ENCODE measurements around the gene TMEM100. TPM values are rescaled to one million over a fixed set of nuclear protein-coding genes. Genes with fewer than 3 reads are reported as not detected.
A peak's percentile ranks its signal among the peaks of the same experiment; 100 is the strongest.

Gene TMEM100
- total and polyA plus RNA-seq, 2 donors (not counting 3 experiments of a cell fraction or from before 2014, with no cell fraction given): not detected

- FAIRE-seq: no peak
- H3K27ac ChIP-seq (ENCODE audit: insufficient read depth, low read depth, low read length): no peak overlapping the region
- H3K9ac ChIP-seq (replicated peaks; ENCODE audit: extremely low read depth, insufficient read depth, low read length): no peak overlapping the region
- intact Hi-C loops (cut with micrococcal nuclease): no loop called here
- no peaks in the 10 kb centered on the region for H3K27me3 ChIP-seq (ENCODE audit: control insufficient read depth in 2 of 2, insufficient read depth in 2 of 2, low read length in 2 of 2)
- H3K9me3 ChIP-seq (replicated peaks; ENCODE audit: control insufficient read depth, insufficient read depth, low read length): no peaks in the 10 kb centered on the region
- no peaks in the 10 kb centered on the region for H3K9me1 ChIP-seq (replicated peaks; ENCODE audit: control insufficient read depth, extremely low read depth, insufficient read depth, low read length)
- no peaks in the 10 kb centered on the region for H3K79me2 ChIP-seq (ENCODE audit: control insufficient read depth, insufficient read depth, low read length)
- dilution Hi-C loops (cut with MboI; ENCODE audit: extremely low pct_ligation_motif_present, low sequenced_read_pairs): no loop called here
- H4K20me1 ChIP-seq (replicated peaks; ENCODE audit: control insufficient read depth, extremely low read depth, insufficient read depth, low read length): no peaks in the 10 kb centered on the region
- ChIA-PET POLR2A (no interaction called here), CTCF (interaction anchor here (0.9 to 1.5 kb wide), 3 partner anchors 9 to 39 kb away, joined by 3 to 6 read pairs (median 3); partner anchors contain the start of gene TMEM100)
- no peak for TF ChIP-seq CTCF (IDR thresholded peaks at IDR 0.05; ENCODE audit: extremely low read depth in 1 of 2, insufficient read depth in 1 of 2, low read depth in 1 of 2, low read length in 2 of 2)
- no peak for TF ChIP-seq MYC (IDR thresholded peaks at IDR 0.05; ENCODE audit: low read depth, low read length)
- TF ChIP-seq POLR2A (IDR thresholded peaks at IDR 0.05; ENCODE audit: low read depth, low read length): no peak
- TF ChIP-seq FOS (IDR thresholded peaks at IDR 0.05; ENCODE audit: borderline replicate concordance, insufficient read depth, low read length): no peak
- no peak for TF ChIP-seq EZH2 (IDR thresholded peaks at IDR 0.05; ENCODE audit: borderline replicate concordance, low read depth, low read length, severe bottlenecking)
- no peak for TF ChIP-seq POLR2AphosphoS5 (IDR thresholded peaks at IDR 0.05; ENCODE audit: insufficient read depth, low read depth, low read length)
- TF ChIP-seq JUN (IDR thresholded peaks at IDR 0.05; ENCODE audit: borderline replicate concordance, insufficient read depth, insufficient read length, low read depth): no peak
- no peak for TF ChIP-seq GATA2 (IDR thresholded peaks at IDR 0.05; ENCODE audit: insufficient read depth, insufficient read length, low read depth, low read length)
- no peak for TF ChIP-seq MAX (IDR thresholded peaks at IDR 0.05; ENCODE audit: insufficient read depth, insufficient read length)
- no peaks in the 10 kb centered on the region for H3K36me3 ChIP-seq (ENCODE audit: control insufficient read depth in 2 of 2, extremely low read depth in 1 of 2, insufficient read depth in 2 of 2, low read length in 2 of 2)
- H2AFZ ChIP-seq (ENCODE audit: low read depth, low read length): peak overlapping the region; percentile 0
- H3K4me2 ChIP-seq (ENCODE audit: insufficient read depth, low read length): no peak overlapping the region
- peak; percentile 15 for DNase-seq (ENCODE audit: low read depth, low spot score)
- H3K4me3 ChIP-seq (replicated peaks in 1 of 3; ENCODE audit: insufficient read depth in 1 of 3, low read depth in 1 of 3, low read length in 3 of 3): no peak overlapping the region
- peaks cover 5% of the 10 kb centered on the region for H3K4me1 ChIP-seq (ENCODE audit: control insufficient read depth, extremely low read depth, insufficient read depth, low read length)
- no TSS peak for BruUV-seq (replicated peaks)
Observed at GRCh38 chr17:55730808-55731207, 8.1 kb upstream of the TMEM100 start.

All from endothelial cell of umbilical vein (primary cell).